Central memory CD4-positive, alpha-beta T cell (primary cell): Measurements from ENCODE around the gene TP53TG3.
"Not testable (repeated sequence)": the region's sequence is repeated elsewhere in the genome, so short reads cannot be mapped to it uniquely, and the experiment has no call there.

Experiments used
- DNase-seq: peaks from one replicate; pipeline ENCODE4 v3.0.0; 2022
- total RNA-seq, 3 experiments: gene quantifications; one replicate each; lab custom pipeline; 2026; lab: John Stamatoyannopoulos, UW

TP53TG3 gene
- 0 reads per million in 3 experiments for total RNA-seq

GRCh38 chr16:32676065-32676464 lies at the start of gene TP53TG3:
Gene TP53TG3, minus strand, starts transcription at chr16:32676165. Its CDS starts 68 bp downstream, at chr16:32676097.
- DNase-seq = not testable (repeated sequence)

- not testable (repeated sequence) for DNase-seq
These were observed 25.1 kb downstream of the TP53TG3 start for GRCh38 chr16:32650876-32651275.

GRCh38 chr16:32647562-32647961 lies 28.4 kb downstream of the TP53TG3 start:
- DNase-seq = not testable (repeated sequence)

GRCh38 chr16:32646780-32647179 lies 29.2 kb downstream of the TP53TG3 start:
- DNase-seq = not testable (repeated sequence)

- DNase-seq = not testable (repeated sequence)
These were observed 29.8 kb downstream of the TP53TG3 start for GRCh38 chr16:32646177-32646576.

- not testable (repeated sequence) for DNase-seq
These were observed 30.6 kb downstream of the TP53TG3 start for GRCh38 chr16:32645278-32645908.

GRCh38 chr16:32644715-32645114 lies 31.2 kb downstream of the TP53TG3 start:
- DNase-seq = not testable (repeated sequence)

GRCh38 chr16:32637614-32638013 lies 38.4 kb downstream of the TP53TG3 start:
- DNase-seq = not testable (repeated sequence)

GRCh38 chr16:32632096-32632495 lies 43.9 kb downstream of the TP53TG3 start:
- DNase-seq = not testable (repeated sequence)
